SK-N-SH (cell line): Measurements from ENCODE around the gene PERCC1. TPM values are rescaled to one million over a fixed set of nuclear protein-coding genes. Genes with fewer than 3 reads are reported as not detected.

ENCODE experiments used
- CTCF ChIA-PET: fragments of 300-600, 350-600 bp; formaldehyde crosslinking; extraction: SDS; loops from one replicate; lab custom pipeline; 2021; lab: Yijun Ruan, JAX
- POLR2A ChIA-PET: fragments of 350-600 bp; sonication (Branson Sonifier 250); formaldehyde crosslinking; extraction: SDS; loops from one replicate; lab custom pipeline; 2020; ENCODE audit warnings: antibody characterized with exemption, inconsistent platforms; lab: Yijun Ruan, JAX
- DNase-seq: peaks from one replicate; pipeline ENCODE4 v3.0.0; 2012
- H2AFZ ChIP-seq: fragments of 200-600 bp; sonication (generic); 2 replicates; pipeline ENCODE4 v1.8.1; 2016; ENCODE audit warnings: antibody characterized with exemption, mild to moderate bottlenecking, low read depth
- H3F3A ChIP-seq: fragments of 200-600 bp; sonication (generic); replicated peaks from 2 replicates; pipeline ENCODE3; 2016; ENCODE audit warnings: antibody characterized with exemption, mild to moderate bottlenecking; ENCODE audit not compliant: insufficient read depth
- H3K27ac ChIP-seq, 2 experiments: fragments of 200-500 bp in 1 of 2; fragments of 200-600 bp in 1 of 2; sonication (Bioruptor generic) in 1 of 2; sonication (generic), shearing (Covaris generic) in 1 of 2; 2 replicates each; pipeline versions ENCODE4 v1.5.1 to v1.6.1; 2014 to 2016; ENCODE audit warnings: low read depth in 2 of 2, inconsistent platforms in 1 of 2, low read length in 1 of 2, mild to moderate bottlenecking in 1 of 2, mixed read lengths in 1 of 2
- H3K27me3 ChIP-seq: fragments of 200-600 bp; sonication (generic), shearing (Covaris generic); 2 replicates; pipeline ENCODE4 v1.6.1; 2016; ENCODE audit warnings: mixed run types; ENCODE audit not compliant: insufficient read depth
- H3K36me3 ChIP-seq, 2 experiments: fragments of 200-500 bp in 1 of 2; fragments of 200-600 bp in 1 of 2; sonication (Bioruptor generic) in 1 of 2; sonication (generic) in 1 of 2; replicated peaks in 1 of 2; 2 replicates each; pipeline versions ENCODE3 to v1.5.1; 2014 to 2016; ENCODE audit warnings: low read length in 1 of 2, mild to moderate bottlenecking in 1 of 2; ENCODE audit not compliant: insufficient read depth in 2 of 2, control insufficient read depth in 1 of 2
- H3K4me1 ChIP-seq, 2 experiments: fragments of 200-500 bp in 1 of 2; fragments of 200-600 bp in 1 of 2; sonication (Bioruptor generic) in 1 of 2; sonication (generic), shearing (Covaris generic) in 1 of 2; 2 replicates each; pipeline versions ENCODE4 v1.5.1 to v1.6.1; 2014 to 2016; ENCODE audit warnings: low read depth in 1 of 2, low read length in 1 of 2, mixed run types in 1 of 2; ENCODE audit not compliant: insufficient read depth in 2 of 2, control insufficient read depth in 1 of 2
- H3K4me2 ChIP-seq: fragments of 200-600 bp; sonication (generic), shearing (Covaris generic); 2 replicates; pipeline ENCODE4 v1.6.1; 2017; ENCODE audit warnings: mixed run types
- H3K4me3 ChIP-seq, 2 experiments: fragments of 200-500 bp in 1 of 2; fragments of 200-600 bp in 1 of 2; sonication (Bioruptor generic) in 1 of 2; sonication (generic), shearing (Covaris generic) in 1 of 2; 2 replicates each; pipeline versions ENCODE4 v1.5.1 to v1.8.1; 2014 to 2016; ENCODE audit warnings: low read depth in 2 of 2, inconsistent platforms in 1 of 2, low read length in 1 of 2, mild to moderate bottlenecking in 1 of 2, mixed read lengths in 1 of 2, moderate library complexity in 1 of 2
- H3K79me2 ChIP-seq: fragments of 200-600 bp; sonication (generic); 2 replicates; pipeline ENCODE4 v1.8.1; 2017; ENCODE audit warnings: mild to moderate bottlenecking; ENCODE audit not compliant: insufficient read depth
- H3K9ac ChIP-seq: fragments of 200-600 bp; sonication (generic); 2 replicates; pipeline ENCODE4 v1.6.1; 2017; ENCODE audit warnings: mixed run types
- H3K9me2 ChIP-seq: fragments of 200-600 bp; sonication (generic); 2 replicates; pipeline ENCODE4 v1.6.1; 2017; ENCODE audit warnings: mixed run types
- H3K9me3 ChIP-seq: fragments of 200-600 bp; sonication (generic); 2 replicates; pipeline ENCODE4 v1.6.1; 2017; ENCODE audit warnings: mixed run types, mild to moderate bottlenecking, moderate library complexity
- H4K20me1 ChIP-seq: fragments of 200-600 bp; sonication (generic); 2 replicates; pipeline ENCODE4 v1.6.1; 2017; ENCODE audit warnings: mild to moderate bottlenecking, mixed run types; ENCODE audit not compliant: insufficient read depth
- CHD2 ChIP-seq: fragments of 150-350 bp; IDR thresholded peaks from 2 replicates; pipeline ENCODE4 v1.6.1; 2018; ENCODE audit warnings: low read length; ENCODE audit not compliant: partially characterized antibody
- CTCF ChIP-seq: fragments of 200-600 bp; sonication (generic); IDR thresholded peaks from 2 replicates; pipeline ENCODE4 v1.6.1; 2017; ENCODE audit warnings: antibody characterized with exemption, mild to moderate bottlenecking, moderate library complexity
- ELF1 ChIP-seq: IDR thresholded peaks from 2 replicates; pipeline ENCODE4 v1.4.0; 2012
- EP300 ChIP-seq, 2 experiments: IDR thresholded peaks; 2 replicates each; pipeline versions ENCODE4 v1.4.0 to v1.6.1; 2012; ENCODE audit warnings: borderline replicate concordance in 1 of 2, low read depth in 1 of 2, low read length in 1 of 2
- FOXJ3 ChIP-seq: sonication (generic); formaldehyde crosslinking; IDR thresholded peaks from 2 replicates; pipeline ENCODE4 v1.5.1; 2020; ENCODE audit warnings: mild to moderate bottlenecking, missing genetic modification reagents
- FOXM1 ChIP-seq: IDR thresholded peaks from 2 replicates; pipeline ENCODE4 v1.4.0; 2012; ENCODE audit warnings: low read depth, mild to moderate bottlenecking
- GABPA ChIP-seq: IDR thresholded peaks from 2 replicates; pipeline ENCODE4 v1.4.0; 2012; ENCODE audit warnings: low read depth, mild to moderate bottlenecking
- GATA2 ChIP-seq: sonication (generic); formaldehyde crosslinking; IDR thresholded peaks from 2 replicates; pipeline ENCODE4 v1.5.0; 2020; ENCODE audit warnings: mild to moderate bottlenecking, missing genetic modification reagents
- IRF3 ChIP-seq: fragments of 150-350 bp; IDR thresholded peaks from 2 replicates; pipeline ENCODE4 v1.6.1; 2016; ENCODE audit warnings: mild to moderate bottlenecking, low read depth, low read length
- JUND ChIP-seq: IDR thresholded peaks from 2 replicates; pipeline ENCODE4 v1.4.0; 2012
- MAX ChIP-seq: IDR thresholded peaks from 2 replicates; pipeline ENCODE4 v1.4.0; 2012; ENCODE audit warnings: low read depth
- MEF2A ChIP-seq: IDR thresholded peaks from 2 replicates; pipeline ENCODE4 v1.4.0; 2012; ENCODE audit warnings: low read depth, borderline replicate concordance
- MXI1 ChIP-seq: IDR thresholded peaks from 2 replicates; pipeline ENCODE4 v1.6.1; 2012; ENCODE audit warnings: mild to moderate bottlenecking, low read depth, low read length, improper control_type of control experiment
- NRF1 ChIP-seq: IDR thresholded peaks from 2 replicates; pipeline ENCODE4 v1.6.1; 2012; ENCODE audit warnings: low read depth, mild to moderate bottlenecking, low read length
- PBX3 ChIP-seq: IDR thresholded peaks from 2 replicates; pipeline ENCODE4; 2012
- POLR2AphosphoS5 ChIP-seq: IDR thresholded peaks from 2 replicates; pipeline ENCODE4 v1.6.1; 2012; ENCODE audit warnings: low read depth, low read length
- RAD21 ChIP-seq: IDR thresholded peaks from 2 replicates; pipeline ENCODE4 v1.6.1; 2012; ENCODE audit warnings: mild to moderate bottlenecking, low read length
- RCOR1 ChIP-seq: fragments of 150-350 bp; IDR thresholded peaks from 2 replicates; pipeline ENCODE4 v1.6.1; 2017; ENCODE audit warnings: antibody characterized with exemption, low read length
- RFX5 ChIP-seq: IDR thresholded peaks from 2 replicates; pipeline ENCODE4 v1.6.1; 2012; ENCODE audit warnings: mild to moderate bottlenecking, improper control_type of control experiment, low read length
- SMC3 ChIP-seq: IDR thresholded peaks from 2 replicates; pipeline ENCODE4 v1.6.1; 2012; ENCODE audit warnings: low read depth, low read length, improper control_type of control experiment
- TCF12 ChIP-seq: IDR thresholded peaks from 2 replicates; pipeline ENCODE4 v1.4.0; 2012
- TEAD4 ChIP-seq: IDR thresholded peaks from 2 replicates; pipeline ENCODE4 v1.4.0; 2012; ENCODE audit warnings: mild to moderate bottlenecking, borderline replicate concordance; ENCODE audit not compliant: insufficient read depth
- USF2 ChIP-seq: fragments of 150-350 bp; IDR thresholded peaks from 2 replicates; pipeline ENCODE4 v1.6.1; 2017; ENCODE audit warnings: antibody characterized with exemption, low read length, low read depth, borderline replicate concordance
- WGBS: methylation state at CpG from one replicate; pipeline ENCODE4 v1.1.6; 2017; ENCODE audit warnings: low lambda C conversion rate; 5-methylcytosine and 5-hydroxymethylcytosine counted together
- polyA plus RNA-seq, 3 experiments: library from polyadenylated mRNA; depleted of rRNA; stranded (reverse); fragments of >200 nt; gene quantifications; 2 replicates each; pipeline ENCODE4 v1.2.3, GENCODE V29; 2012

Gene PERCC1
- polyA plus RNA-seq, 1 of the 3 experiments (the other 2 are of a cell fraction), result not detected

DNA sequence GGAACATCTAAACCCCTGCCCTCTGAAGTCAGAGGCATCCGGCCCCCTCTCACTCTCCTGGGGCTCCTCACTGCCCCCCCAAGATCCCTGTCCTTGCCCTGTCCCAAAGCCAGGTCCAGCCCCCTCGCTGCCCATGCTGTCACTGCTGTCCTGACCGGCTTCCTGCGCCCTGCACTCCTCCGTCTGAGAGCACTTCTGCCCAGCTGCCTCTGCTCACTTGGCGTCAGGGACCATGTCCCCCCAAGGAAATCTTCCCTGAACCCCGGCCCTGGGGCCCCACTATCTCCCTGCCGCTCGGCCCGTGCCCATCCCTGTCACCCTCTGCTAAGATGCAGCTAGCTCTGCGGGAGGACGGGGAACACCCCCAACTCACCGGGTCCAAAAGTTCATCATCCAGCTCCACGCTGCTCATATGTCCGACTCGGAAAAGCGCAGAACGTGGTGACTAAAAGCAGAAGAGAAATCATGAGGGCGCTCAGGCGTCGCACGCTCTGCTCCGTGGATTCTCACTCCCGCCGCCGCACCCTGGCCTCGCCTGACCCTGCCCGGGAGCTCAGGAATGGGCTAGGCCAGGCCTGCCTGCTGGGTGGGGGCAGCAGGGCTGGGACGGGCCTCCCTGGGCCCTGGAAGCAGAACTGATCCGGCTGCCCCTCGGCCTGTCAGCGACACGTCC, 34.2 kb downstream of the PERCC1 start:
- no peaks in the 10 kb centered on the region for H3F3A ChIP-seq
- no peak for DNase-seq
- H3K9ac ChIP-seq, result no peak overlapping the region
- H3K79me2 ChIP-seq, result peaks cover 35% of the 10 kb centered on the region; the same call in 1 of the 2 replicates
- H3K27ac ChIP-seq, result no peak overlapping the region
- no peaks in the 10 kb centered on the region for H3K9me2 ChIP-seq
- WGBS, result 94% methylated on average over 27 of the region's 33 CpGs
- H3K9me3 ChIP-seq, result no peaks in the 10 kb centered on the region
- H2AFZ ChIP-seq, result no peak overlapping the region
- peaks cover 11% of the 10 kb centered on the region; the same call in 1 of the 2 replicates for H4K20me1 ChIP-seq
- H3K27me3 ChIP-seq, result no peaks in the 10 kb centered on the region
- H3K36me3 ChIP-seq, result peaks cover 0 to 16% of the 10 kb centered on the region in 2 experiments
- CTCF ChIA-PET, result no interaction called here
- H3K4me2 ChIP-seq, result no peak overlapping the region
- no peaks in the 10 kb centered on the region for H3K4me1 ChIP-seq
- H3K4me3 ChIP-seq, result no peak overlapping the region
- TF ChIP-seq TCF12, result no peak
- TF ChIP-seq GATA2 (CRISPR knock-in tag), result no peak
- TF ChIP-seq FOXJ3 (CRISPR knock-in tag), result no peak
- no peak for TF ChIP-seq MAX
- TF ChIP-seq JUND, result no peak
- no peak for TF ChIP-seq SMC3
- TF ChIP-seq RFX5, result no peak
- no peak for TF ChIP-seq PBX3
- TF ChIP-seq CTCF, result no peak
- no peak for TF ChIP-seq GABPA
- no peak for TF ChIP-seq MEF2A
- TF ChIP-seq RAD21, result no peak
- TF ChIP-seq ELF1, result no peak
- TF ChIP-seq MXI1, result no peak
- TF ChIP-seq POLR2AphosphoS5, result no peak
- POLR2A ChIA-PET, result no interaction called here

GRCh38 chr16:1465567-1465915, 34.7 kb downstream of the PERCC1 start:
- no peak for DNase-seq
- POLR2A ChIA-PET, result no interaction called here

More at GRCh38 chr16:1465567-1465915, 34.7 kb downstream of the PERCC1 start:
- no peaks in the 10 kb centered on the region; a peak in 1 of 4 replicates for H3K4me1 ChIP-seq
- peaks cover 40% of the 10 kb centered on the region; the same call in 1 of the 2 replicates for H3K79me2 ChIP-seq
- no peaks in the 10 kb centered on the region for H3K9me2 ChIP-seq
- no peak overlapping the region for H3K27ac ChIP-seq
- no peak overlapping the region for H3K4me2 ChIP-seq
- no peaks in the 10 kb centered on the region for H3K9me3 ChIP-seq
- no peaks in the 10 kb centered on the region for H3F3A ChIP-seq
- WGBS, result 93% methylated on average over 4 of the region's 13 CpGs
- peaks cover 0 to 11% of the 10 kb centered on the region in 2 experiments for H3K36me3 ChIP-seq
- CTCF ChIA-PET, result no interaction called here
- no peak overlapping the region for H2AFZ ChIP-seq
- H3K27me3 ChIP-seq, result no peaks in the 10 kb centered on the region
- no peak overlapping the region for H3K9ac ChIP-seq
- no peak overlapping the region for H3K4me3 ChIP-seq
- TF ChIP-seq CHD2 (no peak), POLR2AphosphoS5 (no peak), EP300 (IDR thresholded peaks at IDR 0.05; ENCODE audit: borderline replicate concordance in 1 of 2, low read depth in 1 of 2, low read length in 1 of 2) (no peak), MXI1 (no peak), GATA2 (CRISPR knock-in tag) (no peak), JUND (no peak), RCOR1 (no peak), NRF1 (no peak), TEAD4 (no peak), IRF3 (no peak), FOXM1 (no peak), USF2 (no peak)
- TF ChIP-seq, all 33 proteins: peak for 0
- peaks cover 11% of the 10 kb centered on the region; the same call in 1 of the 2 replicates for H4K20me1 ChIP-seq
